ENCODE data around the gene BCOR.

The BCOR gene

DNA sequence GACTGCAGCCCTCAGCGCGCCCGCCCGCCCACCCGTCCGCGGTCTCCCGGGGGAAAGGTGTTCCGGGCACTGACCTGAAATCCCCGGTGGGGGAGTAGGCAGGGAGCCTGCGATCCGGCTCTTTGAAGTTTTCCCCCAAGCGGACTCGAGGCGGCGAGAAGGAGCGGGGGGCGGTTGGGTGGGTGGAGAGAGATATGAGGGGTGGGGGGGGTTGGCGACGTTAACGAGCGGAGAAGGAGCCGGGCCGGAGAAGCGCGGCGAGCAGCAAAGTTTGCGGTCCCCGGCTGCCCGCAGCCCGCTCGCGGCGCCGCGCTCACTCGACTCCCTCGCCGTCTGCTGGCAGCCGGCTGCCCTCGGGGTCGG, 636 bp downstream of the BCOR start:
- DNase-seq: no peak

DNA sequence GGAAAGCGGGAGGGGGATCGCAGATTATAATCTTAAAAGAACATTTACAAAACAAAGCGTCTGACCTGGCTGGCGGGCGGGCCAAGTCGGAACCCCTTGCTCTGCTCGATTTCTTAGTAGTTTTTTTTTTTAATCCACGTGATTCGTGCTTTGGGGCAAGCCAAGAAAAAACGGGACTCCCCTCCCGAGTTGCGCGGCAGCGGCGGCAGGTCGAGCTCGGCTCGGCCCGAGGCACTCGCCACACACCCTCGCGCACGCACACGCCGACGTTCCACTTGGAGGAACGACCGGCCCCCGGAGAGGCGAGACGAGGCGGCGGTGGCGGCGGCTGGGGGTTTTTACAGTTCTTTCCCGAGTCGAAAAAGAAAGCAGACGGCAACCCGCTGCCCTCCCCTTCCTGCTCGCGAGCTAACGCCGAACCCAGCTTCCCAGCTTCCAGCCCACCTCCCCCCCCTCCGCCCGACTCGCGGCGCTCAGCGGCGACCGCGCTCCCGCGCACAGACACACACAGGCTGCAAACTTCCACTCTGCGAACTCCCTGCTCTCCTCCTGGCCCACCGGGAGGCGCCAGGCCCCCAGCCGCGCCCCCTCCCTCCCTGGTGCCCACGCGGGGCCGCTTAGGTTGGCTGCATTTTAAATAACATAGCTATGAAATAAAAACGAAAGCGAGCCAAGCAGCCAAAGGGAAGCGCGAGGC, 1.2 kb downstream of the BCOR start:
- no peak for DNase-seq

DNA sequence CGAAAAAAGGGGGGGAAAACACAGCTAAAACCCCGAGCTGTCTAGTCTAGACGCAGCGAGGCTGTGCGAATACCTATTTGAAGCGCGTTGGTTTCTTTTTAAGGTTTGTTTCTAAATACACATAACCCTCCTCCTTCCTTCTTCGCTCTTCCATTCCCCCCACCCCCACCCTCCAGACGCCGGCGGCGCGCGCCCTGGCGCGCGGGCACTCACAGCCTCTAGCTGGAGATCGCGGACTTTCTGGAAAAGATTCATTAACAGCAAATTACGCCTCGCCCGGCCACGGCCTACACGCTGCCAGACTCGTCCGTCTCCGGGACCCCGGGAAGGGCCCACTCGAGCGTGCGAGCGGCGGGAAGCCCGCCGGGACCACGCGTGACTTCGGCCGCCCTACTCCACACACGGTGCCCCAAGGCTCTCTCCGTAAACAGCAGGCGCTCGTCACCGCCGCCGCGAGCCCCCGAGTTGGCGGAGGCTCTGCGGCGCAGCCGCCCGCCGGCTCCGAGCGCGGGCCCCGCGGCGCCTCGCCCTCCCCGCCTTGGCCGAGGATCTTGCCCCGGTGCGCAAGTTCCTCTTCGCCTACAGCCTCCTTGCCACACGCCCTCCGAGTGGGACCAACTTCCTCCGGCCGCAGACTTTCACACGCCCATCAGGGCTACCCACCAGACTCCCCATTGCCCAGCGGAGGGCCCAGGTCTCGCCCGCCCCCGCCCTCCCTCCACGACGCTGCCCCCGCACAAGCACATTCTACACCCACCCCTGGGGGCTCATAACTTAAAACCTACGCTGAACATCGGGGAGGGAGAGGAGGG, 2.0 kb downstream of the BCOR start:
- no peak for DNase-seq

DNA sequence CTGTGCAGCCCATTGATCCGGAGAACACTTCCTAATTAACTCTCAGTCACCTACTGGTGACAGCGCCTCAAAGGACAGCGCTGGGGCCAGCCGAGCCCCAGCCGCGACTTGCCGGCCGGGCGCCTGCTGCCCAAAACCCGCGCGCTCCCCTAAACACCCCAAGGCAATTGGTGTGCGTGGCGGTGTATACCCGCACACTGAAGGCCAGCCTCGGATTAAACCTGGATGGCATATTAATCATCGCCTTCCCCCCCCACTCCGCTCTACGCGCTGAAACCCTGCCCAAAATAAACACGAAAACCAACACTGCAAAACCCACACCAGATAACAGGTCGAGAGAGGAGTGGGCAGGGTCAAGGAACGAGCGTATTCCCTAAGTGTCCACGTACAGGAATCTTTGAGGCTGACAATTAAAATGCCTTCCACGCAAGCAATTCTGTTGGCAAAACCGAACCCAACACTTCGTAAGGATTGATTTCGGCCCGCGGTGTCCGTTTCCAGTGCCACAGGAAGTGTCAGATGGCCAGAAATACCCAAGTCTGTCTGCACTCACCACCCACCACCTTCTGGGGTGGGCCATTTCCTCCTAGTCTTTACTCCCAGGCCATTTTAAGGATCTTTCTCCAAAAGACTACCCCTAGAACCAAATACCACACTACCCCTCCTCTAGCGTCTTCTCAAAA, 2.7 kb downstream of the BCOR start:
- no peak for DNase-seq

DNA sequence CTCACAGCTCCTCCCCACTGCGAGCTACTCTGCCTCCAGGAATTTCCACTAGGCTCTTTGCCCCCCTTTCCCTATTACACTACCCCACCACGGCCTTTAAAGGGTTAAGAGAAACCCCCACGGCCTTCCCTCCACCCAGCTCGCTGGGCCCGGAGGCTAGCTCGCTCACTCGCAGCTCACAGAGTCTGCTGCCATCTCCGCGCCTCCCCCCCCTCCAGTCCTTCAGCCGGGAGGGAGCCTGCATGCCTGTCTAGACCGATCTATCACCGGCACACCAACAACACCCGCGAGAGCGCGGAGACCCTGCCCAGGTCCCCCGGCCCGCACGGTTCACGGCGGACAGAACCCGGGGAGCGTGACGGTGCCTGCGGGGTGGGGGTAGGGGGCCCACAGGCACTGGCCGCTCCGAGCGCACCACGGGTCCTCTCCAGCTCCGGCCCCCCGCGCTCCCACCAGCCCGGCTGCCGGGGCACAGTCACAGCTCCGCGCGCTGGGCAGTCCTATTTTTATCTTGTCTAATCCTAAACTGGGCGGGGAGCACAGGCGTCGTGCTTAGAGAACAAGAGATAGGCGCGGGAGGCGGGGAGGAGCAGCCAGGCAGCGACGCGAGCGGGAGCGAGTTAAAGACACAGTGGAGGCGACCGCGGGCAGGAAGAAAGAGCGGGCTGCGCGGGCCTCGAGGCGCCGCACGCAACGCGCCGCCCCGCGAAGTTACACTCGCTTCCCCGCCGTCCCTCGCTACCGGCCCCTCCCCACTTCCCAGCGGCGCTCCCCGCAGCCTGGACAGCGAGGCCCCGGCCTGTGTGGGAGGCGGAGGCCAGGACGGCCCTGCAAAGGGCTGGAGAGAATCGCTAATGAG, 3.5 kb downstream of the BCOR start:
- no peak for DNase-seq

DNA sequence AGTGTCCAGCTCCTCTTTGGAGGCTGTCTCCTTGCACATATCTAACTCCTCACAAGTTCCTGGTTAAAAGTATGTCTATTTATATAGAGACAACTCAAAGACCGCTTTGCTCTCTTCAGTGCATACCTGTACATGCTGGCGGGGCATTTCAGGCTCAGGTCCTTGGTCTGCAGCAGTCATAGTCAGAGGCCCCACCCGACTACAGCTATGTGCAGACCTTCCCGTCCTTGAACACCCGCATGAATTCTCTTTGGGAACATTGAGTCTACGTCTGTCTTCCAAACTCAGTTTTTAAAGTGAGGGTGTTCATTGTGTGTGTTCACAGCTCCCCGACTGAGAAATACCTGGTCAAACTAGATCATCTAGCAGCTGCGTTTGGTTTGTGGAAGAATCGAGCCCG, 4.2 kb downstream of the BCOR start:
- DNase-seq: no peak

DNA sequence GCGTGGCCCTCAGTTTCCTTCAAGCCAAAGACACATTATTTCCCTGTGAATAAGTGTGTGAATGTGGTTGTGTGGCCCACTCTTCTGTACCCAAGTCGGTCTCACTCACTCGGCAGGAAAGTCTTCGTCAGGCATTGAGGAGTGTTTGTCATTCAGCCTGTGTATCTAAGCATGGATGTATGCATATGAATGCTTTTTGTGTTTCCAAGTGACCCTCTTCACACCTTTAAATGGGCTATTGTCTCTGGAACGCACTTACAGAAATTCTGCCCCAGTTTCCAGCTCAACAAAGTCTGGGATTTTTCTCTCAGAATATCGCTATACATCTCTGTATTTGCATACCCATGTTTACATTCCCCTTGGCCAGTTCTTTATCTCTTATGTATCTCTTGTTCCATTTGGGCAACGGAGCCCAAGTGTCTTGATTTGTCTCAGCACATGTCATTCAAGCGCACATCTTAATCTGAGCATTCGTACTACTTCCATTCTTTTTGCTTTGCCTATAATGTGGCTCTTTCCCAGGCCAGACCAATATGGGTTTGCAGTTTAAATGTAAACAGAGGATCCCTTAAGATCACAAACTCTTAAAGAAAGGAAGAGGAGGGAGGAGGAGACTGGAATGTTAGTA, 4.8 kb downstream of the BCOR start:
- DNase-seq: no peak

DNA sequence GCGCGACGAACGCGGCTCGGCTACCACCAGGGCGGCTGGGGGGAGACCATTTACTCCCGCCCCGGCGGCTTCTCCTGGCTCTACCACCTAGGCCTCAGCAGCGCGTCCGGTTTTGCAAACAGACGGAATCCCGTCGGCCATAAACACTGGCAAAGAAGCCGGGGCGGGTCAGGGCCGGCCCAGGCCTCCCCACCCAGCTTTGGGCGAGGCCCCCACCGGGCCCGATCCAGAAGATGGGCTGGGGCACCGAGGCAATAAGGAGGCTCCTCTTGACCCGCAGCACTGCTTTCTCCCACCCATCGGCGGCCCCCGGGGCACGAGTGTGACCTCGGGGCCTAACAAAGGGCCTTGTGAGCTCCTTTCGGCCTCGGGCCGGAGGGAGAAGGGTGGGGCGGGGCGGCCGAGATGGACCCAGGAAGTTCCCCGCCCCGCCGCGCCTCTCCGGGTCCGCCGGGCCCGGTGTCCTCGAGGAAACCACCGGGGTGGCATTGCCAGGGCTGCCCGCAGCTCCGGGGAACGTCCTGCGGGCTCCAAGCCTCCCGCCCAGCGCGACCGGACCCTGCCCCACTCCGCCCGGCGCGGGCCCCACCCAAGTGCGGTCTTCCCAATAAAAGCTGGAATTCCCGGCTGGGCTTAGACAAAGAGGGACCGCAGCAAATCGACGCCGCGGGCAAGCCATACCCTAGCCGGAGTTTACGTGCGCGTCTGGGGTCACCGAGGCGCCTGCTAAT, 5.9 kb downstream of the BCOR start:
- no peak for DNase-seq

DNA sequence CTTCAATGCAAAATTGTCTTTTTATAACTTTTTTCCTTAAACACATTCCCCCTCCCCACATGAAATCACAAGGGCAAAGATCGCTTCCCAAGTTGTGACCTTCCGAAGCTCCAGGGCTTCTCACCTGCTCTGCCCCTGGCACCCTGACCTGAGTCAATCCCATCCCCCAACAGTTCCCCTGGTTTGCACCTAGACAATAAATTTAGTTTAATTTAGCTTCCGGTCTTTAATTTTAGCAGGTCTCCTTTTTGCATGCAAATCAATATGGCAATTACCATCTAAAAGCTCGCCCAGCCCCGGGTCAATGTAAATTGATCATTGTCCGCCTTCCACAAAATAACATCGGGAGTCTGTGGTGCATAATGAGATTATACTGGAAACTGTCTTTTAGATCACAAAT, 6.8 kb downstream of the BCOR start:
- no peak for DNase-seq

DNA sequence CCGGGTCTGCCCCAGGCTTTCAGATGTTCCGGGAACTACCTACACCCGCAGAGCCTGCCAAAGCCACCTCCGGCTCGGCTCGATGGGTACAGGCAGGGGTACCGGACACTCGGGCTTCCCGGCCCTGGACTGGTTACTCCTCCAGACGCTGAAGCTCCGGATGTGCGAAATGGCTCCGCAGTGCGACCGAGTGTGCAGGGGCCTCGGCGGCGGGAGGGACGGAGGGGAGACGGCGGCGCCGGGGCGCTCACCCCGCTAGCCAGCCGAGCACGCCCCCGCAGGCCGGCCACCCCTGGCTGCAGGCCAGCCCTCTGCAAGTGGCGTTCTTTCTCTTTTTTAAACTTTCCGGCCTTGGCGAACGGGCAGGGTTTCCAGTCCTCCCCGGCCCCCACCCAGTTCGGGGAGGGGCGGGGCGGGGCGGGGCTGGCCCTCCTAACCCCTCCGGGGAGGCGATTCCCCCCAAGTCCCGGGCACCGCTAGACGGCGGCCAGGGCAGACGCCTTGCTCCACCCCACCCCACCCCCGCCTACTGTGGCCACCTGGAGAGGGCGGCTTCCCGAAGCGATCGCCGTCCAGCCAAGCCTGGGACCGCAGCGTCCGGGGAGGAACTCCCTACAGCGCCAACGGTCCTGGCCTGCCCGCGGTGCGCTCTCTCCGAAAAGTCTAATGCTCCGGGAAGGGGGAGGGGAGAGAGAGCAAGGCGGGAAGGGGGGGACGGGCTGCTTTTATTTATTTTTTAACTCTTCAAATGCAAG, 7.5 kb downstream of the BCOR start:
- DNase-seq: no peak

DNA sequence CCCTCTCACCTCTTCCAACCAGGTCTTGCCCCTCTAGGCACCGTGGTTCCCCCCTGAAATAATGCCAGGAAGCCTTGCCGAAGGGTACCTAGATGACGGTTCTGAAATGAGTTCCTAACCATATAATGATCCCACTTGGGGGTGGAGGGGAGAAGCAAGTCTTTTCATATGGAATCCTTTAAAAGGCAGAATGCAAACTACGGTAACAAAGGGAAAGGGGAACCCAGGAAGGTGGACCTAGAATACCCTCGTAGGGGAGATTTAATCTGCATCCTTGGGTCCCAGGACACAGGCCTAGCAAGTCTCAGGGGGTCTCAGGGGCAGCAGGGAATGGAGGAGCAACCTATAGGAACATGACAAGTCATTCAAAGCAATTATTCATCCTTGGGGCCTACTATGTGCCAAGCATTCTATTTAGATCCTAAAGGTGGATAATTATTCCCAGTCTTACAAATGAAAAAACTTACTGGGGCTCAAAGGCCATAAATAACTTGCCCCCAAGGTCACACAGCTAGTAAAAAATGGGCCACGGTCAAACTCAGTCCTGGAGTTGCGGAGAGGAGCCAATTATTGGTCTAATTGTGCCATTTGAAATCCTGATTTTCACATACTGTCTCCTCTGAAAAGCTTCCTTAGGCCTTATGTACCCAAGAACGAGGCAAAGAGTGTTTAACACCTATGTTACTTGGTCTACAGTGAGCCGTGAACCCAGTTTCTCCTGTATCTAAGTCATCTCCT, 8.8 kb downstream of the BCOR start:
- no peak for DNase-seq

DNA sequence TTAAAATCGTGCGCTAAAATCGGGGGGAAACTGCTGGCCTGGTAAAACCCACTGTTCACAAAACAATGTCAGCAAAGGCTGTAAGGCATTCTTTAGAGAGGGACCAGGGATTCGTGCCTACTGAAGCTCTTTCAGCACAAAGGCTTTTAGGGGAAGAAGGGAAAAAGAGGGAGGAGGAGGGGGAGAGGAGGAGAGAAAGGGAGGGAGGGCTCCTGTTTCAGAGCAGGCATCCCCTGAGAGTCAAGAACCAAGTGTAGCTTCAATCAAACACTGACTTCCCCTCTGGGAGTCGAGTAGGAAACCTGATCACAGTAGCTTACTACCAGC, 9.5 kb downstream of the BCOR start:
- no peak for DNase-seq

DNA sequence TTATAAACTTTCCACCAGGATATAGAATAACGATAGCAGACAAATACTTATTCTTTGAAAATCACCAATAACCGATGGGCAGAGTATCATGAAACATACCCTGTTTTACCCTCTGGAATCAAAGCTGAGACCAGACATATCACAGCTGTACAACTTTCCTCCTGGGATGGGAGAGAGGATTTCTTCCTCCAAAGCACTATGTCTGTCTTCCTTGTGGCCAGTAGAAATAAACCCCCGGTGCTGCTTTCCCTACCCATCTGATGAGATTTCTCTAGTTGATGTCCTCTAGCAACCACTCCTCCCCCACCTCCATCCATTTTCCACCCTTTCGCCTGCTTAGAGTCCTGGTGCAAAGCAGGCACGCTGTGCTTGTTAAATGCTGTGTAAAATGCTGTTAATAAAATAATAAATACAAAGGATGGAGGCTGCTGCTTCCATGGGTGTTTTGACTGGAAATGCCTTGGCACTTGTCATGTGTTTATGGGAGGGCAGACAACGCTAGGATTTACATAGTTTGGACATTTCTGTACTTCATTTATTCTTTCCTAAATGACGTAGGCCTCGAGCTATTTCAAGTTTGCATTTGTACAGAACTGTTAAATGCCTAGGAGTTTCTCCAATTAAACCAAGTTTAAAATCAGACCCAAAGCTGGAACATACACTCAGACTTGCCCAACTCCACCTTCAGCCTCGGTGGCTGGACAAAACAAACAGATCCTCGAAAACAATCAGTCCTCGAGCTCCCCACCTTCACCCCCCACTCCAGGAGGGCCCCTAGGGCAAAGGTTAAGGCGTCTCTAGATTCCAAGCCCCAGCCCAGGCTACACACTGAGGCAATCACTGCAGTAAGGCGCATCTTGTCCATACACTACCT, 10.1 kb downstream of the BCOR start:
- no peak for DNase-seq

DNA sequence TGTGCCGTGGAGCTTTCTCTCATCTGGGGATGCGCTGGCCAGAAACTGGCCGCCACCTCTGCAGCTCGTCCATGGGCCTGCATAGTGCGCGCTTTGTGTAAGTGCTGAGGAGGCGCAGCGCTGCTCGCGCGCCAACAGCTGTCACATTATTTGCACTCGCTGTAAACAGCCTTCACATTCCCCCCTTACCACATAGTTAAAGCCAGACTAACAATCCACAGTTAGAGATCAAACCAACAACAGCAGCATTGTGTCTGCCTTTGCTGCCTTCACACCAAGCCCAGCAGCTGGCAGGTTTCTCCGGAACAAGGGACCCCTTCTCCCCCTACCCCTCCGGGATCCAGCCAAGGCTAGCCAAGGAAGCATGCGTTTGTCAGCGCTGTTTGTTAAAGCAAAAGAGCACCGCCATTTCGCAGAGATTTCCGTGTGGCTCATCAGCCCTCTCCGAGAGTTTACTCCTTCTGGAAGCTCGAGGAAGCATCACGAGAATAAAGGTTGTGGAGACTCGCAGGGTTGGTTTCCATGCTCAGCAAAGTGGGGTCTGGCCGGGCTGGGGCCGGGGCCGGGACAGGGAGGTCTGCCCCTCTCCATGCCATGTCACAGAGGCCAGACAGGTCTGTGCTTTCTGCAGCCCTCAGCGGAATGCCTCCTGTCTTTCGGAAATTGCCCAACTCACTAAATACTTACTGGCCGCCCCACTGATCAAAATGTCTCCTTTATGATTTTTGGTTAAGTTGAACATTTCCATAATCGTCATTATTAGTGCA, 11.0 kb downstream of the BCOR start:
- no peak for DNase-seq

DNA sequence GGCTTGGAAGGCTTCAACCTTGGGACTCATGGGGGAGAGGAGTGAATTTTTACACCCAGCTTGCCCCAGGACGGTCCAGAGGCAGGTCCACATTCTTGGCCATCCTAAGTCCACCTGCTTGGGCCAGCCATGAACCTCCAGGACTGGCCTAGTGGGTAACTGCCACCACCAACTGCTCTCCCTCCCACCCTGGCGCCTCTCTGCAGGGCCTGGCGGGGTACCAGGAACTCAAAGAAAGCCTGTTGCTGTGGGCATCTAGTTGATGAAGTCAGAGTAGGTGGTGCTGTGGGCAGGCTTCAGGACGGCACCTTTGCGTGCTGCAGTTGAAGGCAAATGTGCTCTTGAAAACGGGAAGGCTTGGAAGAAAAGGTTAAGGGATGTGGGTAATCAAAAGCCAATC, 12.0 kb downstream of the BCOR start:
- no peak for DNase-seq

DNA sequence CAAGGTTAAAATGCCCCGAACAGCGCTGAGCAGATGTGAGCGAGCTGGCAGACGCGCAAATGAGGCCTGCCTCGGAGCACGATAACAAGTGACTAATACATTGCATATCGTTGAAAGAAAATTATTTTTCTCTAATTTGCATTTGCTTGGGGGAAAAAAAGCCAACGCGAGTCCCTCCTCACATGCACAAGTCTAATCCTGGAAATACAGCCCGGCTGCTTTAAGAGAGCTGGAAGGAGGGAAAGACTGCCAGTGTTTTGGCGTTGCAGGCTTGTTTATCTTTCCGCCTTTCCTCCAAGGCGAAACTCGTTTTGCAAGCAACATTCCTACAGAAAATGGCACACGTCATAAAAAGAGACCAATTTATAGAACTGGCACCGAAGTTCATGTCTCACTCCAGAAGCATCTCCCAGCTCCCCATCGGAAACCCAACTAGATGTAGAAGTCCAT, 12.6 kb downstream of the BCOR start:
- no peak for DNase-seq

DNA sequence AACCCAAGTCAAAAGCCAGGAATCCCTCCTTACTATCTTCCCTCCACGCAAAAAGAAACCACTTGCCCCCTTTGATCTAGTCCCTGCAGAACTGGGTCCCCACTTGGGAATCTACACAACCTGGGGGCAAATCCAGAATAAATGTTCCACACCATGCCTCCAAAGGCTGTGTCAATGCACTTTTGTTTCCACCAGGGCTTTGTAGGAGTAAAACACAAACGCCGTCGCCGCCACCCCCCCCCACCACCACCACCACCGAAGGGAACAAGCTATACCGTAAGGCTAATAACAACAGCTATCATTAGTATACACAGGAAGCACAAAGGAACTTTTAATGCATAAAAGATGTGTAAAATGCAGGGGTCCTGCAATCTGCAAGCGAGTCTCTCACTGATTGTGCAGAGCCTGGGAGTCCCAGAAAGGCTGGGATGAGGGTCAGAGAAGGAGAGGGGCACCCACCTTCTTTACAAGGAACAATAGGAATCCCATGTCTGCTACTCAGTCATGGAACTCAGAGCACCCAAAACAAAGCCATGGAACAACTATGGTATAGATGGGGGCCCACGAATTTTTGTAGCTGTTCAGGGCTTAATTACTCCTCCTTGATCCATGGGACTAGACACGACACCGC, 13.2 kb downstream of the BCOR start:
- DNase-seq: no peak

DNA sequence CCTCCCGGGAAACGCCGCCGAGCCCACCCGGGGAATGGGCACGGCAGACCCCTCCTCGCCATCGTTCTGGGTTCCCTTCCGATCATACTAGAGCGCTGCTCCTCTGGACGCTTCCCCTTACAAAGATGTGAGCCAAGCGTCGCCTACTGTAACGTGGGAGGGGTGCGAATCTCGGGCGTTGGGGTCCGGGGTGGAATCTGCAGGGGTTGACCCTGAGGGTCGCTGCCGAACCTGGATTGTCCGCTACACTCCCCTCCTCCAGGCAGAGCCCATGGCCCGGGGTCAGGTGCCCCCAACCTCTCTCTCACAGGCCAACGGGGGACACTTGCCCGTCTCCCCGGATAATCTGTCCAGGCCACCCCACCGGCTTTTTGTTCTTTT, 13.8 kb downstream of the BCOR start:
- no peak for DNase-seq

All from NCI-H187 (cell line).